OCI-LY1 (cell line): ENCODE measurements around the gene EVA1C.

ENCODE experiments used
- CTCF ChIP-seq: fragments of 200-600 bp; sonication (generic), shearing (Covaris generic); IDR thresholded peaks from 2 replicates; pipeline ENCODE4 v1.5.1; 2017; ENCODE audit warnings: mild to moderate bottlenecking, antibody characterized with exemption, low read length, moderate library complexity, mixed read lengths
- EZH2 ChIP-seq: fragments of 200-600 bp; sonication (generic), shearing (Covaris generic); IDR thresholded peaks from 2 replicates; pipeline ENCODE4 v1.8.0; 2017; ENCODE audit warnings: borderline replicate concordance, mixed run types, mild to moderate bottlenecking, antibody characterized with exemption, low read length, moderate library complexity, mixed read lengths

GRCh38 chr21:32410291-32410690, 2.2 kb upstream of the EVA1C start:
- TF ChIP-seq CTCF (no peak), EZH2 (no peak)
